DMS53 treated with DMSO at 0.1 percent for 48 hours (cell line): Measurements from ENCODE around the gene SYCP2.

Source experiments
- DNase-seq: peaks from one replicate; lab custom pipeline; 2025; ENCODE audit not compliant: unreplicated experiment; lab: John Stamatoyannopoulos, UW

SYCP2 gene

DNA sequence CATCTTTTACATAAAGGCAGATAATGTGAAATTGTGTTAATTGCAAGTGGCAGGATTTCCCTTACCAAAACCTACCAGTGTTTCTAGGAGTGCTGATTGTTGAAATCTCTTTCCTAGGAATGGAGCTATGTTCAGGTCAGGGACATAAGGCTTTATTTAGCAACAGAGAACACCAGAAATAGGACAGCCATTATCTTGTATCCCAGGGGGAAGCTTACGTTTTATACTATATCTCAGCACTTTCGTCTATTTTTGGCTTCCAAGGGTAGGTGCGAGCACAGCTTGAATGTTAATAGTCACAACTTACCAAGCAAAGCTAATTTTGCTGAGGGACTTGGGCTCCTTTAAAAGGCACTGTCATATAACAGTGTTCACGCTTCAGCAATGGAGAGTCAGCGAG is 94.0 kb downstream of the SYCP2 start:
- no peak for DNase-seq

GRCh38 chr20:59837623-59838394 is 95.6 kb downstream of the SYCP2 start:
- no peak for DNase-seq

DNA sequence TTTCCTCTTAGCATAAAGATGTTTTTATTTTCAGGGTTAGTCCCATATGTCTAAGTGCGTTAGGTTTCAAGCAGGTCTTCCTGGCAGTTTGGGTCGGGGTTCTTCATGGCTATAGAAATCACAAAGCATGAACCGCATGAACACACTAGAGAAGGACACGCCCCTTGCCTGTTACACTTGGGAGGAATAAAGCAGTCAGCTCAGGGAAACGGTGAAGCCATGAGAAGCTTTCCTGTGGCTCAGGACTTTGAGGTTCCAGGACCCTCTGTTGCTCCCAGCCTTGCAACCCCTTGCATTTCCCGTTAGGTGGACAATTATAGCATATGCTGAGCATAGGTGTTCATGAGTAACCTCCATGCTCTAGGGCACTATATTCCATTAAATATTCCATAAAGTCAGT is 96.7 kb downstream of the SYCP2 start:
- DNase-seq = no peak

DNA sequence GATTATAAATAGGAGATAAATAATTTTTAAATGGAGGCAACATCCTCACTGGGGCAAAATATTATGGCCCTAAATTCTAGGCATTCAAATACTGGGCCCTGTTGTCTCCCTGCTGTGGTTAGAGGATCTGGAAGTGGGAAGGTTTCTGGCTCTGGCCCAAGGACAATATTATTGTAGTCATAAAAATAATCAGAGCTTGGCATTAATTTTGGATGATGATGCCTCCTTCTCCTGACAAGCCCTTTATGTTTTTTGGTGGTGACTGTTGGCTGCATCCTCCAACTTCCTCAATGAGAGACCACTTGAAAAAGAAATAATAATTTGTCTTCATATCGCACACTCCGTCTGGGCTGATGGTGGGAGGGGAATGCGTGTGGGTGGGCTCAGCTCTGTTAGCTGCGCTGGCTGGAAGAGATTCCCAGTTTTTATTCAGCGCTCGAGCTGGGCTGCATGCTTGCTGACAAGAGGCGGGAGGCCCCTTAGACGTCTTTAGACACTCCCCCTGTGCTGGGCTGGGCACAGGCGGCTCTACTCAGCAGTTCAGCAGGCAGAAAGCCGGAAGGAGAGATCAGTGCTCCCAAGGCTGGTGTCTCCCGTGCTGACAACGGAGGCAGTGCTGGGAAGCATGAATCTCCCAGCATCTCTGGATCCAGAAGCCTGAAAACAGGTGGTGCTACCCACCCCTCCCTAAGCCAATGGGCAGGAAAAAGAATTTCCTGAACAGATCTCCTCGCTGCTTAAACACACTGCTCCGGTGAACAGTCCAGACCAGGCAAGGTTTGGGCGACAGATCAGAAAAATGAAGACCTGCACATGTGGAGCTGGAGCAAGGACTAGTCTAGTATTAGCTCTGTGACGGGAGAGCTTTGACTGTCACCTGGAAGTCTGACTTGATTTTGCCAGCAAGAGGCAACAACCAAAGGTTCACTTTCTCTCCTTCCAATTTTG is 97.7 kb downstream of the SYCP2 start:
- peak; percentile 43 for DNase-seq

DNA sequence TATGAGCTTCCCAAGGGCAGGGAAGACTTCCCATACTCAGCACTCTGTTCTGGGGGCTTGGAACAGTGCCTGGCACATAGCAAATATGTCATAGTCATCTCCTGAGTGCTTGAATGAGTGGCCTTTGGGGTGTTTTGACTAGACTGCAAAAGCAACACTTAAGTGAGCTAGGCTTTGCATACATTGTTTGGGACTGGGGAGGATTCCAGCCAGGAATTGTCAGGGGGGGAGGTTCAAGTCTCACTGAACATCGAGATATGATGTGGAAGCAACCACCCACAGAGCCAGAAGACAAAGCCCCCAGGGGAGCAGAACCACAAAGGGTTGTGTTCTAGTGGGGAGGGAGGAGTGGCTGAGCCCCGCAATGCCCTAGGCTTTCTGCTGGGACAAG is 98.4 kb downstream of the SYCP2 start:
- no peak for DNase-seq

DNA sequence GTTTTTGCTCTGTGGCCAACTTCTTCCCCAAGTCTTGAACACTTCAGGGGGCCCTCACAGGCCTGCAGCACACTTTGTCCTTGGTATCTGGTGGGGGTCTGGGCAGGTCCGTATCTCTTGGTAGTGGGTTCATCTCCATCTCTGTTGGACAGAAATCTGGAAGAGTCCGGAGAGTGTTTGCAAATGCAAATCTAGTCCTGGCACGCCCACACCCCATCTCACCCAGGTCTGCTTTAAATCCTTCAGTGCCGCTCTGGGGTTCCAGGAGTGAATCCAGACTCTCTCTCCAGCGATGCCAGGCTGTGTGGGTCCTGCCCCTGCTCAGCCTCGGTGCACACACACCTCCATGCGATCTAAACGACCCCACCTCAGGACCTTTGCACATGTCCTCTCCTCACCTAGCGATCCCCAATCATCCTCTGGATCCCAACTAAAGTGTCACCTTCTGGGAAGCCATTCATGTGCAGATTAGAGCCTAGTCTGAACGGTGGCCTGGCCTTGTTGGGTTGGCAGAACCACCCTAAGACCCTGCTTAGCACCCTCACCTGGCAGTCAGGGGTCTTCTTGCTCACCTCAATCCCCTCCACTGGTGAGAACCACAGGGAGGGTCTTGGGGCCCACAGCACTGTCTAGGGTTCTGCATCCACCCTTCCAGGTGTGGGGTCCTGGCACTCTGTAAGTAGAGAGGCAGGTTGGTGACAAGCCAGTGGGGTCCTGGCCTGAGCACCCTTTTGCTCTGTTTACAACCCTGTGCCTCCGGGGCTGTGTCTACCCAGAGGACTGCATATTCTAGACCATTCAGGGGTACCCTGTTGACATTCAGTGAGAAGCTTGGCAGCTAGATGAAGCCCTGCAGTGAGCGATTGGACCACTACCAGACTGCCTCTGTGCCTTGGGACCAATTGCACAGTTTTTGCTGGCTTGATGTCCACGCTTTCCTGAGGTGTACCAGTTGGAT is 100.8 kb downstream of the SYCP2 start:
- no peak for DNase-seq

DNA sequence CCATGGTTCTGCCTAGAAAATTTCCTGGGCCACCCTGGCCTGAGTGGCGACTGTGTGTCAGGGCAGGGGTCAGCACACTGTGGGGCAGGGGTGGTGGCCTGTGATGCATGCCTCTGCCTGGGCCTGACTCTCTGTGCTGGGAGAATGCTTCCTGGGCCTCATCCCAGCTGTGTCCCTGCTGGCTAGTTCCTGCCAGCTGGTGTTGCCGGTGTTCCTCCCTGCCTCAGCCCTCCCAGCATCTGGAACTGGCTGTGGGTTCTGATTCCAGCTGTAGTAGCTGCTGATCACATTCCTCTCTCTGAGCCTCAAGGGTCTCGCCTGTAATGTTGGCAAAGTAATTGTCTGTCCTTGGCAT is 101.5 kb downstream of the SYCP2 start:
- peak; percentile 42 for DNase-seq

DNA sequence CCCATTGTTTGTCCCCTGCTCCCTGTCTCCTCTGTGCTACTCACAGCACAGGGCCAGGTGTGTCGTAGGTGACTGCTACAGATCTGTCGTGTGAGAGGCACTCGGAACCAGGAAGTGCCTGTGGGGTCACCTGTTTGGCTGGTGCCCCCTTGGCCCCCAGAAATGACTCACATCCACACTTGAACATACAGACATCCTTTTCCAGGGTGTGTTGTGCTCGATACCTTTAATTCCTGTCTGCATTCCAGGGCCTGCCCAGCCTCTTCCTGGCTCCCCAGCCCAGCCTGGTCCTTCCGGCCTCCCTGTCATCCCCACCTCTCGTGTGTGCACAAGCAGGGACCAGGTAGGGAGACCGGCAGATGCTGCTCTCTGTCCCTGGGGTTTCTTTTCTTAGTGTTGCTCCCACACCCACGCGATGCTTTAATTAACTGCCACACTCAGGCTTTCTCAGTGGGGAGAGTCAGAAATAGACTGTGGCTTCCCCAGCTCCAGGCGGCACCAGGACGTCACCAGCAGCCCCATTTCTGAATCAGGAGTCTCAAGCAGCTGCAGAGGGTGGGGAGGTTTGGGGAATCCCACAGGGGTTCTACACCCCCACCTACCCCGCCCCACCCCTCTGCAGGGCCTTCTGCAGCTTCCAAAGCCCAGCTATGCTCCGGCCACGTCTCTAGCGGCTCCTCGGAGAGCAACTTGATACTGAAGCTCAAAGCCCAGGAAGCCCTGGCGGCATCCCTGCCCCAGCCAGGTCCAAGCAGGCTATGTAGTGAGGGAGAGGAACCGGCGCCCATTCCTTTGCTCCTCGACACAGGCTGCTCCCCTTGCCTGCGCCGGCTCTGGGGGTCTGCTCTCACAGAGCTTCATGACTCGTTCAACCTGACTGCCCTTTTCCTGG is 102.2 kb downstream of the SYCP2 start:
- peak; percentile 97 for DNase-seq

DNA sequence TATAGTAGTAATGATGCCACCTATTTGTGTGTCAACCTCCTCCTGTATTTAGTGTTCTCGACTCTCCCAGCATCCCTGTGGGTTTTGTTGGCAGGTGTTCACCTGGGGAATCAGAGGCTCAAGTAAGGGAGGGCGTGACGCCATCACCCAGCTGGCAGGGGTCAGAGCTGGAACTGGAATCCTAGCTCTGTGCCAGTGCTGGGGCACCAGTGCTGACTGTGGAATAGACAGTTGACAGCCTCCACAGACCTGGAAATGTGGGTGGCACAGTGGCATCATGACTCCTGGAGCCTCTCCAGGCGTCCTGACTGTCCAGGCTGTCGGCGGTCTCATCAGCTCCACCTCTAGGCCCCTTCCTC is 102.8 kb downstream of the SYCP2 start:
- DNase-seq = peak; percentile 92

DNA sequence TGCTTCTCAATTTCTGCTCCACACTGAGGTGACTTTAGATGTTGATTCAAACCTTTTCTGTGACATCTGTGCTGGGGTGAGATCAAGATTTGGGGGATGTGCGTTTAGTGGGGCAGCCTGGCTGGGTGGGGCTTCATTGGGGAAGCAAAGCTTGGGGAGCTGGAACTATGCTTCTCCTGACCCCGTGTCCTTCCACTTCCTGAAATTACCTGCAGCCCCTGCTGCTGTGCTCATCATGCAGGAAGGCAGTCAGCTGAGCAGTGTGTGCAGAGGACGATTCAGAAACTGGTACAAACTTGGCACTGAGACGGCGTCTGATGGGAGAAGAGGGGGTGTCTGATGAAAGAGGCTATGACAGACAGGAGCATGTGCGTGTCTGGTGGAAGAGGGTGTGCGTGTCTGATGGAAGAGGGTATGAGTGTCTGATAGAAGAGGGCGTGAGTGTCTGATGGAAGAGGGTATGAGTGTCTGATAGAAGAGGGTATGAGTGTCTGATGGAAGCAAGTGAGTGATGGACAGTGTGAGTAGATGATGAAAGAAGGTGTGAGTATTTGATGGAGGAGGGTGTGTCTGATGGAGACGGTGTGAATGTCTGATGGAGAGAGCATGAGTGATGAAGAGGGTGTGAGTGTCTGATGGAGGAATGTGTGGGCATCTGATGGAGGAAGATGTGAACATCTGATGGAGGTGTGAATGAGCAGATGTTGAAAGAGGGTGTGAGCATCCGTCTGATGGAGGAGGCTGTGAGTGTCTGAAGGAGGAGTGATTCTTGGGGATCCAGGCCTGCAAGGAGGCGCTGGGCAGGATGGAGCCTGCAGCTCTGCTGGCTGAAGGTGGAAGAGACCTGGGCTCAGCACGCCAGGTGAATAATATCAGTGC is 103.4 kb downstream of the SYCP2 start:
- DNase-seq = no peak

GRCh38 chr20:59829054-59829785 is 104.2 kb downstream of the SYCP2 start:
- DNase-seq = no peak

GRCh38 chr20:59828125-59829053 is 105.0 kb downstream of the SYCP2 start:
- no peak for DNase-seq

DNA sequence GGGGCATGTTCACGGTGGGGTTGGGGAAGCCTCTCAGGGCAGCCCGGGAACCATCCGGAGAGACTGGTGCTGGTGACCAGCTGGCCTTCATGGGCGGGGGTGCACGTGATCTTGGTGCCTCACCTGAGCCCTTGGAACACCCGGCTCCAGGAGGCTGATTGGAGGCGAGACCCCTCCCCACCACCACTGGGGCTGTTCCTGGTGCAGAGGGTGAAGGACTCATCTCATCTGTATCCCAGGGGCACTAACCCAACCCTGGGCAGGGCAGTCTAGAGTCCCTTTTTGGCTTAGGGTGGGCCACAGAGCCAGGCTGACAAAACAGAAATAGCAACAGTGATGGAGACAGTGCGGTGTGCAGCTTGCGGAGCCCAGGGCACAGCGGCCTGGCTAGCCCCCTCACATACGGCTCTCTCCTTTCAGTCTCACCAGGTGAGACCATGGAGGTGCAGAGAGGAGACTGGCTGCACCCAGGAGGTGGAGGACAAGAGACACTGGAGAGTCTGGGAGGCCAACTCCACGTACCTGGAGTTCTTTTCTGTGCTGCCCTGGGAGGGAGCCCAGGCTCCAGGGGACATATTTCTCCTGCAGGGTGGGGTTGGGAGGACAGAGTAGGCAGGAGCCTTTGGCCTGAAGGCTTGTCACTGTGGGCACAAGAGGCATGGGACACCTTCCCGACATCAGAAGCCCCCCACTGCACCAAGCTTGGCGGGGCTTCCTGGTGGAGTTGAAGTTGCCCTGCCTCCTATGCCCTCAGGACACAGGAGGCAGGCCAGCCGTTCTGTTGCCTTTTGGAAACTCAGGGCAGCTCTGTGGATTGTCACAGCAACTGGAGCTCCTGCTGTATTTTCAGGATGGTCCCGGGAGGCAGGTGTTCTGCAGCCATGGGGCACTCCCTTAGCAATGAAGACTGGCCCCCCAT is 106.0 kb downstream of the SYCP2 start:
- peak; percentile 32 for DNase-seq

DNA sequence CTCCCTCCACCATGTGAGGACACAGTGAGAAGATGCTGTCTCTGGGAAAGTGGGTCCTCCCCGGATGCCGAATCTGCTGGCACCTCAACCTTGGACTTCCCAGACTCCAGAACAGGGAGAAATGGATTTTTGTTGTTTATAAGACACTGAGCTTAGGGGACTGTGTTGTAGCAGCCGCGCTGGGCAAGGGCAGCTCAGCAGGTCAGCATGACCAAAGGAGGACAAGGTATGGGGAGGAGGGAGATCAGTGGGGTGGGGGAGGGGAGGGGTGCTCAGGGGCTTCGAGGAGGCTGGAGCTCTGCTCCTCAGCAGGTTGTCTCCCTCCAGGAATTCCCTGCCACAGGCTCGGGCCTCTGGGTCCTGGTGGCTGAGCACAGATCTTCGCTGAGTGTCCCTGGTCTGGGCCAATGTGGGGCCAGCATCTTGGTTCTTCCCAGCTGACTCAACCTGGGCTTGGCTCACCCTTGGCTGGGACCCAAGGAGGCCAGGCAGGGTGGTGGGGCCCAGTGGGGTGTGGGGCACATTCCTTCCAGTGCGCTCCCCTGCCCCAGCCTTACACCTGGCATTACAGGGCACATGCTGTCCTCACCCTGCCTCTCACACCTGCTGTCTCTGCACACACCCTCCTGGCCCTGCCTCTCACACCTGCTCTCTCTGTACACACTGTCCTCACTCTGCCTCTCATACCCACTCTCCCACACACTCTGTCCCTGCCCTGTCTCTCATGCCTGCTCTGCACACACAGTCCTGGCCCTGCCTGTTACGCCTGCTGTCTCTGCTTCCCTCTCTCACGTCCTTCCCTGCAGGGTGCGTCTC is 107.3 kb downstream of the SYCP2 start:
- peak; percentile 97 for DNase-seq

- no peak for DNase-seq
Measured at GRCh38 chr20:59825563-59825920, 107.9 kb downstream of the SYCP2 start.
